Epithelial cell of prostate (primary cell): ENCODE data around the gene RFWD3.

Experiments
- DNase-seq: peaks from one replicate; pipeline ENCODE4 v3.0.0-alpha.2; 2011; ENCODE audit warnings: low read depth, low spot score
- H3K27ac ChIP-seq: fragments of 450-650 bp; 2 replicates; pipeline ENCODE4 v1.5.1; 2017; ENCODE audit warnings: mild to moderate bottlenecking

RFWD3 gene

DNA sequence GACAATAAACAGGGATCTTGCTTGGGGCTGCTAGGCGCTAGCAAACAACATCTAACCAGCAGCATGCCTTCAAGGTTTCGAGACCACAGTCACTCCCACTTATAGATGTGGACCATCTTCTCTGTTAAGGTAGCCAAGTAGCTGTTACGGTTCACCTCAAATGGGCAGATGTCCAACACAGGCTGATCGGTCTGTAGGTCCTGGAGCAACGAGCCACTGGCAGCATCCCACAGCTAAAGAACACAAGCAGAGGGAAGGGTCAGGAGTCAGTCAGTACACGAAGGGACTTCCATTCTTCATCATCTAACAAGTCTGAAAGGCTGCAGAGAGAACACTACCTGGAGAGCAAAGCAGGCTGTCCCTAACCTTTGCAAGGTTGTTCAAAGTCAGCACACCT, 42.8 kb downstream of the RFWD3 start:
- no peak overlapping the region for H3K27ac ChIP-seq
- DNase-seq: no peak

DNA sequence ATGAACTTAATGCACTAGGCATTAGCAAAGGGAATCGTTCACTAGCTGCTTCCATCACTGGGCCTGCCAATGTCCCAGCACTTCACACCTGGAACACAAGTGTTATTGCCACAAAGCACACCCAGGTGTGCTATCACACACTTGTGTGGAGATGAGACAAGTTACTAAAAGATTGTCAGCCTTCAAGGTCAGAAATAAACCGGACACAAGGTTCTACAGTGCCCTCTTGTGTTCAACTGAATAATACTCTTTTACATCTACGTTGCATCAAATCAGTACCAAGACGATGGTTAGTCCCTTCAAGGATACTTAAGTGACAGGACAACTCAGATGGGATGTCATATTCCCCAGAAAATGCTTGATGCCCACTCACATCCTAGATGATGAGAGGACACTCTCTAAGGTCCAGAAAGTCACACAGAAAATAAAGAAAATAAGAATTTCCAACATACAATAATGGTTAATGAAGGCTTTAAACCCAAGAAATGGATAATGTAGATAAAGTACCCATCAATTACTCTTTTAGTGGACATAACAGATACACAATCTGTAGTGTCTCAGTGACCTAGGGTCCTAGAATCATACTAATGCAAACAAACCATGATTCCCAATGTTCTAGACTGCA, 43.4 kb downstream of the RFWD3 start:
- H3K27ac ChIP-seq: no peak overlapping the region
- no peak for DNase-seq

DNA sequence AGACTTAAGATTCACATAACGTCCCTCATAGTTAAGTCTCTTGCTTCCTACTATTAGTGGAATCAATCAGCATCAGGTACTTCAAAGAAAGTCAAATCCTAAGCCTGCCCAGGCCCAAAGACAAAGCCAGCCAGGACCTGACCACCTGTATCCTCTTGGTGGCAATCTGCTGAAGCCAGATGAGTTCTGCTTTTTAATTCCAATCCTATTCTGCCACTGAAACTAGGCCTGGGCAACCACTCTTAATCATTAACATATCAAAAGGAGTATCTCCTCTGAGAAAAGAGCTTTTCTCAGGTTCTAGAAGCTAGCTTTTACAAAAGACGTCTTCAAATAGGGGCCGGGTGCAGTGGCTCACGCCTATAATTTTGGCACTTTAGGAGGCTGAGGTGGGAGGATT, 44.7 kb downstream of the RFWD3 start:
- DNase-seq: no peak
- no peak overlapping the region for H3K27ac ChIP-seq

DNA sequence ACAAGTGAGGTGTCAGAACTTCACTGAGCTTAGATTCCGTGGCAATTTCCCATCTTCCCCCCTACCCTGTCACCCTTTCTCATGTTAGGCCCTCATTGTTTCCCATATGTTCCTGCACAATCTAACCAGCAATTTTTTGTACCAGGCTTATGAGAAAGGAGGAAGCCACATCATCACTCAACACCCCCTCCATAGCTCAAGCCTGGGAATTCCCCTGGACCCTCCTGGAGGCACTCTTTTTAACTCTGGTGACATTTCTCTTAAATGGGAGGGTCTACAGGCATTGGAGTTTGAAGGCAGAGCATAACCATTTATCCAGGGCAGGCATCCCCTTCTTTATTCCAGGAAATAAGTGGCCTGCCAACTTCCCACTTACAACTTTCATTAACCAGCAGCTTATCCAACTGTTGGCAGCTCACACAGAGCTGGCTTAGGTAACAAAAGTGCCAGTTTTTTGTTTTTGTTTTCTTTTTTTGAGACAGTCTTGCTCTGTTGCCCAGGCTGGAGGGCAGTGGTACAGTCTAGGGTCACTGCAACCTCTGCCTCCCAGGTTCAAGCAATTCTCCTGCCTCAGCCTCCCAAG, 49.4 kb downstream of the RFWD3 start:
- H3K27ac ChIP-seq: no peak overlapping the region
- no peak for DNase-seq

DNA sequence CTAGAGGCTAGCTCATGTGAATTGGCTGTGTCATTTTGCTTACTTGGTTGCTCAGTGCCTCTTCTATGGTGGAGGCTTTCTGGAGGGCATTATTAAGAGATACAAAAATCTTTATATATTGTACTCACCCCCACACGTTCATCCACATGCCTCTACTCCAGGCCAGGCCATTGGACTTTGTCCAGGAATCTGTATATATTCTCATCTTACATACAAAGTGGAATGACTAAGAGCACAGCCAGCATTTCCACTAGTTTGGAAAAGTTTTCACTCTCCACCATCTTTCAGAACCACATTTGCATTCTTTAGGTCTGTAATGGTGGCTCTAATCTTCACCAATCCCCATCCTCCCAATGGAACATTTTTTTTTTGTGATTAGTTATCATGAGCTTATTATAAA, 55.0 kb downstream of the RFWD3 start:
- no peak overlapping the region for H3K27ac ChIP-seq
- no peak for DNase-seq

DNA sequence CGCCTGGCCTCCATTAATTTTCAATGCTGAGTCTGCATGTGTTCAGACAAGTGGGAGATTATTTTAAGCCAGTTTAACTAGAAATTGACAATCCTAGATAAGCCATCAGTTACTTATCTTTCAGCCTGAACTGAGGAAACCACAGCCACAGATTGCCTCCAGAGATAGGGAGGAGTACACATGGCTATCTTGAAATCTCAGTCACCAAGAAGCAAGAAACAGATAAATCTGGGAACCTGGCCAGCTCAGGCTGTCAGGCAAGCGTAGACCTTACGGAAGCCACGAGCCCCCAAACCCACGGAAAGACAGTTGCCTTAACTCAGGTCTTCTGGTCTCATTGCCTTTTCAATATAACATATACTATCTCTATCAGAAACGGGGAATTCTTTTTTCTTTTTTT, 57.7 kb downstream of the RFWD3 start:
- no peak overlapping the region for H3K27ac ChIP-seq
- DNase-seq: no peak

DNA sequence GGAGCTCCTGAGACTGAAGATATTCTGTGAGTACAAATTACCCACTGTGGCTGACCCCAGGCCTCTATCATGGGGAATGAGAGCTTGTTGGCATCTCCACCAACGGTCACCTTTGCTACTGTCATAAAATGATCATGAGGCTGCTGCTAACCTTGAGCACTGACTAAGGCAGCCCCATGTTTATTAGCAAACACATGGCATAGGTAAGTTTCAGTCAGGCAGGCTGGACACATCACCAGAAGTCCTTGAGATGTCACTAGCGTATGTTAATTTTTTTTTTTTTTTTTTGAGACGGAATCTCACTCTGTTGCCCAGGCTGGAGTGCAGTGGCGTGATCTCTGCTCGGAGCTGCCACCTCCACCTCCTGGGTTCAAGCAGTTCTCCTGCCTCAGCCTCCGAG, 58.3 kb downstream of the RFWD3 start:
- H3K27ac ChIP-seq: no peak overlapping the region
- DNase-seq: no peak

DNA sequence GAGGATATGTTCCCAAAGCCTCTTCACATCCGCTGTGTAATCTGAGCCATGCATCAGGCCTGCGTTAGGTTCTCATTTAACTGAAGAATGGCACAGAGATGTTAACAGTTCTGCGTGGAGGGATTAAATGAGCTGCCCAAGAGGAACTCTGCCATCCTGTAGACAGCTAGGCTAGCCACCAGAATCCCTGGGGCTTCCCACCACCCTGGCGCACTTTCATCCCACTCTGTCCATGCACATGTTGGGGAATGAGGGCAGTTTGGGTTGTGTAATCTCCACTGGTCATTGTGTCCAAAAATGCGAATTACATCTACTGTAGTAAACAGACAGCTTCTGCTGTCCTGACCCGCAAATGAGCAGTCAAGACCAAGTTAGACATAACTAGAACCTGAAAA, 58.7 kb downstream of the RFWD3 start:
- no peak overlapping the region for H3K27ac ChIP-seq
- DNase-seq: no peak

DNA sequence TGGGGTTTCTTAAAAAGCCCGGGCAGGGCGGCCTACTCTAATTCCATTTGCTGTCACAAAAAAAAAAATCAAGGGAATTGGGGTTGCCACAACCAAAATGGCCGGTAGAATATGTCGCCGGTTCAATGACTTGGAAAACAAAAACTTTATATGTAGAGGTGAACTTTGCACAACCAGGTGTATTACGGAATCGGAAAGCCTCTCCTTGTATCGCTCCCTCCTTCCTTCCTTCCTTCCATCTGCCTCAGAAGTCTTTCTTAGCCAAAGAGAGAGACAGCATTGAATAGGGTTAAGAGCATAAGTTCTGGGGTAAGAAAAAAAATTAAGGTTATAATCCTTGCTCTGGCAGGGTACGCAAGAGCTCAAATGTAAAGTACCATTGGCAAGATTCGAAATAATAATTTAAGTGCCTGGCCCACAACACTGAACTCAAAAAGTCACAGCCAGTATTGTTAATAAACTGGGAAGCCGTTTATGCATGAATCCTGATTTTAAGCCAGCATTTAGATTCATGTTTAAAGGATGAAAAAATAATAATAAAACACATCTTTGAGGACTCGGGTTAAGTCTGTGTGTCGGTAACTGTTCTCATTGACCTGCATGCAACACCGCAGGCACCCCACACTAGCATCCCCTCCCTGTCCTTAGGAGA, 59.2 kb downstream of the RFWD3 start:
- DNase-seq: no peak
- peak overlapping the region; percentile 82 for H3K27ac ChIP-seq

DNA sequence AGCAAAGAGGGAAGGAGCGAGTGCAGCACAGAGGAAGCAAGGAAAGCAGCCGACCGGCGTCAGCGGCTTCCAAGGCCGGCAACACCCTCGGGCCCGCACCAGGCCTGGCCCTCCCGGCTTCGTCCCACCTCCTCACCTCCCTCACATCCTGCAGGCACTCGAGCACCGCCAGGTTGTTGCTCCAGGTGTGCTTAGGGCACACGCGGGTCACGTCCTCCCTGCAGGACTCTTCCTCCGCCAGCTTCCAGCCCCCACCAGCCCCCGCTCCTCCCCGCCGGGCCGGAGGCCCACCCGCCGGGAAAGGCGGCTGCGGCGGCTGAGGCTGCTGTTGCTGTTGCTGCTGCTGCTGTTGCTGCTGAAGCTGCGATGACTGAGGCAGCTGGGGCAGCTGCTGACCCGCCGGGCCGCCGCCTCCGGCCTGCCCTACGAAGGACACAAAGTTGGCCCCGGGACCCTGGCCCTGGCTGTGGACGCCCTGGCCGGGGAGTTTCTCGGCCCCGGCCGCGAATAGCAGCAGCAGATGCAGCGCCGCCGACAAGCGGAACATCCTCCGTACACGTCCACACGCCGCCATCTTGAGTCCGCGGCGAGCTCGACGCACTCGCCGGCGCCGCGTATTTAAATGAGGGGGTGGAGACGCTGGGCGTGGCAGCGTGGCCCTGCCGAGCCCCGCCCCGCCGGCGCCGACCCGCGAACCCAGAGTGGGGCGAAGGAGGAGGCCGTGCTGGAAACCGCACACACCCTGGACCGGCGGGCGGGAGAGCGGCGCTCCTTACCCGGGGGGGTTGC, 60.0 kb downstream of the RFWD3 start, which contains the start of gene GLG1:
TSS of gene GLG1 (minus strand) at position 594 of the 789 bp plus-strand sequence. CDS start at position 574, 20 bp downstream.
- H3K27ac ChIP-seq: peak within 1 kb of the TSS; percentile 82
- DNase-seq: peak; percentile 37

DNA sequence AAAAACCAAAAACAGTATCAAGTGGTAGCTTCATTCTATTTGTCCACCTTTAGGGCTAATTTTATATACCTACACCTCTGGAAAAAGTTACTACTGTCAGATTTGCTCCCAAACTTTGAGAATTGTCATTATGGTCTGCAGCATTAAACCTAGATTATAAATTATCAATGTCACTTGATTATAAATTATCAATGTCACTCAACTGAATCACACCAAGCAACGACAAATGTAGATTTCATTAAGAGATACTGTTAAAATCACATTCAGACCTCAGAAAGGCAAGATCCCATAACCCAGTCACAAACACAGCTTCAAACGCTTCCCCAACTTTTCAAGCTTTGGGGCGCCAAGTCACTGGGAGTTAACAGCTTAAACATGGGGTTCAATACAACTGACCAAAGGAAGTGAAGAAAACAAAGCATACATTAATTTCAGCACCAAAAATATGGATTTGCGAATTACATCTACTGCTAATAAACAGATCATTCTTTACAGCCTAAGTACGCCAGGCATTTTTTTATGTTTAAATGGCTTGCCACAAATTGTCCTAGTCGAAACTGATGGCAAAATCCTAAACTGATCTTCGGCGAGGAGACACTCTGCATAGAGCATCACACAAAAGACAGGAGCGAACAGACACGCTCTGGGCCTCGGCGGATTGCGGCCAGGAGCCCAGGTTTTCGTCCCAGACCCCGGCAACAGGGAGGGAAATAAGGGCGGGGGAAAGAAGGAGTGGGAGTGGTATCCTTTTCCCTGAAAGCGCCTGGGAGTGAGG, 60.7 kb downstream of the RFWD3 start:
- no peak for DNase-seq
- peak overlapping the region; percentile 82 for H3K27ac ChIP-seq

DNA sequence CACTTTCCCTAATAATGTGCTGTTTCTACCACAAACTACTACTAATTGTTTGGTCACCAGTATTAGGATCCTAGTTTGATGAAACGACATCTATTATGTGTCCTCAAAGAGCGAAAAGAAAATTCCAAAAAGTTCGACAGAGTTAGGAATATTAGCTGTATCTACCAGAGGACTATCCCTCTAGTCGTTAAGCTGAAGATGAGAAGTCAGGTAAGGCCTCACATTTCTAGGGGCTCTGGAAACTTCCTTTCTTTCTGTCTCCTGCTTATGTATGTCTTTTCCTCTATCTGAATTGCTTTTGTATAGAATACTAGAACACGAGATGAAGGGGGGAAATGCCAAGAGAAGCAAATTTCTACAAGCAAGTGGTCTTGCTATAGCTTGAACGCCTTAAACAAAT, 61.3 kb downstream of the RFWD3 start:
- H3K27ac ChIP-seq: peak overlapping the region; percentile 82

DNA sequence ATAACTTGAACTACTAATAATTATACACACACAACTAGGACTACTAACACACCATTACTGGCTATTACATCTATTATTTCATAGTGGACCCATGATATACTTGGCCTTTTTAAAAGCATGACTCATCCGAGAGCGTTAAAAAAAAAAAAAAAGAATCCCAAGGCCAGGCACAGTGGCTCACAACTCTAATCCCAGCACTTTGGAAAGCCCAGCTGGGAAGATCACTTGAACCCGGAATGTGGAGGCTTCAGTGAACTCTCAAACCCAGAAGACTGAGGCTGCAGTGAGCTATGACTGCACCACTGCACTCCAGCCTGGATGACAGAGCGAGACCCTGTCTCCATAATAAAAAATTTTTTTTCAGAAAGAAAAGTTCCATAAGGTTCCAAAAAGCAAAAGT, 62.8 kb downstream of the RFWD3 start:
- no peak for DNase-seq
- H3K27ac ChIP-seq: peak overlapping the region; percentile 22

More for the DNA sequence above, 61.3 kb downstream of the RFWD3 start:
- no peak for DNase-seq

DNA sequence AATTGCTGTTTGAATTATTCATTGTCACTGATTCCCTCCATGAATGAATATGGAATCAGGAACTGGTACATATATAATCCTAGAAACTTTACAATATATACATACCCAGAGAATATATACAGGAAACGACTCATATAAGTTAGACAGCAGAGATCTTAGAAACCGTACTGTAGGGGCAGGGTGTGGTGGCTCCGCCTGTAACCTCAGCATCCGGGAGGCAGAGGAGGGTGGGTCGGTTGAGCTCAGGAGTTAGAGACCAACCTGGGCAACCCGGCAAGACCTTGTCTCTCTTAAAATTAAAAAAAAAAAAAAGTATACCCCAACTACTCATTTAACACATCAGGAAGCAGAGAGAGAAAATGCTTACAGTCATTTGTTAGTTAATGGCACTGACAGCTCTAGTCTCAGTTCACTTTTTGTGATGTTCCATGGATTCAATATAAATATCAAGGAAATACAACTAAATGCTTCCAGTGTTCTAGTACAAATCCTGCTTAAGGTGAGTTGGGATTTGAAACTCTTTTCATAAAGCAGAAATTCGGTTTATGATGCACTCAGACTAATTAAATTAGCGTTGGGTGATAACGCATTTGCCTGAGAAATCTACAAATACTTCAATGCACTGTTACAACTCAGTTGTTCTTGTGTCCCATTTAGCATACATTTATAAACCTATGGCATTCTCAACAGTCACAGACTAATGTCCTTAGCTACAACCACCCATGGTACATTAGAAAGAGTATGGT, 65.4 kb downstream of the RFWD3 start:
- DNase-seq: no peak
- peak overlapping the region; percentile 65 for H3K27ac ChIP-seq

DNA sequence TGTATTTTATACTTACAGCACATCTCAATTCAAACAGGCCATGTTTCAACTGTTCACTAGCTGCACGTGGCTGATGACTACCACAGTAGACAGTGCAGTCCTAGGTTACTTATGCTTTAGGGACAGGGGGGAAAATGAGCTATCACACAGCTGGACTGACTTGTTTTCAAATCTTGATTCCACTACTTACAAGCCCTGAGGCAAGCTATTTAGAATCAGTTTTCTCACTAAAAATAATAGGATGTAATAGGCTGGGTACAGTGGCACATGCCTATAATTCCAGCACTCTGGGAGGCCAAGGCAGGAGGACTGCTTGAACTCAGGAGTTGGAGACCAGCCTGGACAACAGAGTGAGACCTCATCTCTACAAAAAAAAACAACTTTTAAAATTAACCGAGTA, 70.1 kb downstream of the RFWD3 start:
- no peak for DNase-seq
- no peak overlapping the region for H3K27ac ChIP-seq

DNA sequence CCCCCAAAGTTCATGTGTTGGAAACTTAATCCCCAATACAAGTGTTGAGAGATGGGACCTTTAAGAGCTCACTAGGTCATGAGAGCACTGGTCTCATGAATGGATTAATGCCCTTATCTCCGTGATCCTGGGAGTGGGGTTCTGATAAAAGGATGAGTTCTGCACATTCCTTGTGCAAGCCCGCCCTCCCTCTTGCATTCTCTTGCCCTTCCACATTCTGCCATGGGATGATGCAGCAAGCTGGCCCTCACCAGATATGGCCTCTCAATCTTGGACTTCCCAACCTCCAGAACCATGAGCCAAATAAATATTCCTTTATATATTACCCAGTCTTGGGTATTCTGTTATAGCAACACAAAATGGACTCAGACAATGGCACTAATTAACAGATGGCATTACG, 73.8 kb downstream of the RFWD3 start:
- no peak for DNase-seq

DNA sequence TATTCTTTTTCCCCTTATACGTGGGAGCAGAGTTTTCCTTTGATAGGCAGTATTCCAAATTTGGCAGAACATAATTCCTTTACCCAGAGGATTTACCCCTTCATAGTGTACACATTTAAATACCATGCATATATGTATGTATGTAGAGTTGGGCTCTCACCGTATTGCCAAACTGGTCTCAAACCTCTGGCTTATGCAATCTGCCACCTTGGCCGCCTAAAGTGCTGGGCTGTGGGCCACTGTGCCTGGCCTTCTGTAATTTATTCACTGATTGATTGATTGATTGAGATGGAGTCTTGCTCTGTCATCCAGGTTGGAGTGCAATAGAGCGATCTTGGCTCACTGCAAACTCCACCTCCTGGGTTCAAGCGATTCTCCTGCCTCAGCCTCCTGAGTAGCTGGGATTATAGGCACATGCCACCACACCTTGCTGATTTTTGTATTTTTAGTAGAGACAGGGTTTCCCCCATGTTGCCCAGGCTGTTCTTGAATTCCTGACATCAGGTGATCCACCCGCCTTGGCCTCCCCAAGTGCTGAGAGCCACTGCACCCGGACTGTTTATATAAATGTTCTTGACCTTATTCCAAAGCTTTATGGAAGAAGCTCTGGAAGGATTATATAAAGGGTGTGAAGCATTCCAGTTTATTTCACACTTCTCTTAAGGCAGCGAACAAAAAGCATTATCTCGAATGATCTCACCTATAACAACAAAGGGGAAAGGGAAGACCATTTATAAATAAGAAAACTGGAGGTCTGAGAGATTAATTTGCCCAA, 74.6 kb downstream of the RFWD3 start:
- no peak overlapping the region for H3K27ac ChIP-seq
- DNase-seq: no peak

More for the DNA sequence above, 73.8 kb downstream of the RFWD3 start:
- H3K27ac ChIP-seq: no peak overlapping the region

DNA sequence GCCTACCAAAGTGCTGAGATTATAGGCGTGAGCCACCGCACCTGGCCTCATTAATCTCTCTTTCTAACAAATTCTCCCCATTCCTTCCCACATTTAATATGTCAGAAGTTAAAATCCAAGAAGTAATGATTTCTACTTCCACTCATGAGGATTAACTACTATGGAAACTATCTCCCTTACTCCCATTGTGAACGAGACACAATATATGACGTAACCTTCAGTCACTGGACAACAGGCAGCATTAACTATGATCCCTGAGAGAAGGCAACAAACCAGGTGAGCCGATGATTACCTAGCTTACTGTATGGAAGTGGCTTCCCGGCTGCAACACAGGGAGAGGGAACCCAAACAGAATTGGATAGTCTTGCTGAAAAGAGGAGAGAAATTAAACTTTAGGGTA, 79.7 kb downstream of the RFWD3 start:
- no peak for DNase-seq
- no peak overlapping the region for H3K27ac ChIP-seq
